Caco-2 (cell line): ENCODE measurements around the gene TNS1. TPM values are rescaled to one million over a fixed set of nuclear protein-coding genes. Genes with fewer than 3 reads are reported as not detected.

Experiments
- BruUV-seq: library from RNA; stranded (reverse); fragments of 400-500 nt; replicated peaks from 2 replicates; lab custom pipeline; 2021; lab: Mats Ljungman, UMichigan
- CTCF ChIA-PET: fragments of 300-600 bp; sonication (Branson Sonifier 250); formaldehyde crosslinking; loops from one replicate; lab custom pipeline; 2022; ENCODE audit warnings: antibody characterized with exemption; lab: Charles Lee
- POLR2A ChIA-PET: fragments of 300-600 bp; sonication (Branson Sonifier 250); formaldehyde crosslinking; loops from one replicate; lab custom pipeline; 2022; ENCODE audit warnings: antibody characterized with exemption; lab: Charles Lee
- DNase-seq, 2 experiments: peaks; one replicate each; pipeline versions ENCODE4 v3.0.0 to v3.0.0-alpha.2; 2020 to 2022
- H3K27me3 ChIP-seq: replicated peaks from 2 replicates; pipeline ENCODE4 v1.6.0; 2011; ENCODE audit warnings: low read length; ENCODE audit not compliant: control insufficient read depth, insufficient read depth
- H3K36me3 ChIP-seq: 2 replicates; pipeline ENCODE4 v1.5.1; 2011; ENCODE audit warnings: low read length; ENCODE audit not compliant: control insufficient read depth, insufficient read depth
- H3K4me1 ChIP-seq: fragments of 250-450 bp; sonication (Bioruptor Pico); 2 replicates; pipeline ENCODE4 v1.5.1; 2020; ENCODE audit warnings: mild to moderate bottlenecking
- H3K4me3 ChIP-seq: 2 replicates; pipeline ENCODE4 v1.5.1; 2011; ENCODE audit warnings: low read depth, mild to moderate bottlenecking, control low read depth, low read length
- H3K9me3 ChIP-seq: fragments of 250-450 bp; sonication (Bioruptor Pico); 2 replicates; pipeline ENCODE4 v1.5.1; 2020; ENCODE audit warnings: mild to moderate bottlenecking, moderate library complexity
- H3K27ac Mint-ChIP-seq: one replicate; pipeline ENCODE4 v1.8.0; 2022; ENCODE audit warnings: mixed read lengths; ENCODE audit not compliant: unreplicated experiment
- H3K27me3 Mint-ChIP-seq: one replicate; pipeline ENCODE4 v1.8.0; 2022; ENCODE audit warnings: mixed read lengths; ENCODE audit not compliant: insufficient read depth, unreplicated experiment
- H3K36me3 Mint-ChIP-seq: one replicate; pipeline ENCODE4 v1.8.0; 2022; ENCODE audit warnings: mild to moderate bottlenecking, mixed read lengths; ENCODE audit not compliant: insufficient read depth, unreplicated experiment
- H3K4me1 Mint-ChIP-seq: one replicate; pipeline ENCODE4 v1.8.0; 2022; ENCODE audit warnings: low read depth, mixed read lengths; ENCODE audit not compliant: unreplicated experiment
- H3K4me3 Mint-ChIP-seq: one replicate; pipeline ENCODE4 v1.8.0; 2022; ENCODE audit warnings: mild to moderate bottlenecking, moderate library complexity, mixed read lengths; ENCODE audit not compliant: unreplicated experiment
- H3K9me3 Mint-ChIP-seq: one replicate; pipeline ENCODE4 v1.8.0; 2022; ENCODE audit warnings: mixed read lengths; ENCODE audit not compliant: unreplicated experiment
- intact Hi-C: fragments of 100-400 bp; cut with micrococcal nuclease; formaldehyde crosslinking; loops from one replicate; pipeline ENCODE4 v1.10.0; 2022; ENCODE audit not compliant: unreplicated experiment
- total RNA-seq: library from RNA; stranded (reverse); gene quantifications from 2 replicates; pipeline ENCODE4 v1.2.3, GENCODE V29; 2022
- TF ChIP-seq, protein P1 (sequence below), 2 experiments: fragments of 200-600 bp in 1 of 2; IDR thresholded peaks; 1 replicate in 1 of 2; 2 replicates in 1 of 2; pipeline versions ENCODE4 v1.5.1 to v1.8.0; 2011 to 2022; ENCODE audit warnings: antibody characterized with exemption in 1 of 2, control low read depth in 1 of 2, inconsistent platforms in 1 of 2, low read depth in 1 of 2, low read length in 1 of 2, mild to moderate bottlenecking in 1 of 2, moderate library complexity in 1 of 2; ENCODE audit not compliant: insufficient read depth in 1 of 2, severe bottlenecking in 1 of 2, unreplicated experiment in 1 of 2

Gene TNS1
- total RNA-seq, 1 experiment from 2014 or later: 16.1 TPM

DNA sequence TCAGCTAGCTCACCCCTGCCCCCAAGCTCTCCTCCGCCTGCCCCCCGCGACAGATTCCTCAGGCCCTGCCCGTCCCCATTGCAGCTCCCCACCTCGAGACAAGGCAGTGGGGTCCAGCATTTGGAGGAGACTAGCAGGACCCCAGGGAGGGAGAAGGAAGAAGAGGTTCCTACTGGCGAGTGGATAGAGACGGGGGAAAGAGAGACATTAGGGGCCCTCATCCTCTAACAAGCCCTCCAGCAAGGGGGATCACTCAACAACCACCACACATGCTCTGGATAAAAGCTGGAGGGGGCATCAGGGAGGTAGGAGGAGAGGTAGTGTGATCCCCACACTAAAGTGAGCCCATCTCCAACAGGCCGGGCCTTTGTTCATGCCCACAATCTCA is 8.9 kb upstream of the TNS1 start:
- Mint-ChIP-seq H3K27me3 (peaks cover 15% of the 10 kb centered on the region), H3K27ac (no peak overlapping the region), H3K36me3 (no peaks in the 10 kb centered on the region), H3K4me1 (no peaks in the 10 kb centered on the region), H3K9me3 (no peaks in the 10 kb centered on the region), H3K4me3 (no peak overlapping the region)
- ChIA-PET CTCF (interaction anchor here (0.6 to 1.4 kb wide), 2 partner anchors 11 to 18 kb away, joined by 3 to 5 read pairs; no protein-coding TSS in a partner anchor), POLR2A (no interaction called here)
- no peaks in the 10 kb centered on the region for H3K9me3 ChIP-seq
- DNase-seq: no peak
- intact Hi-C loops: no loop called here
- H3K4me1 ChIP-seq: no peaks in the 10 kb centered on the region
- no peaks in the 10 kb centered on the region for H3K36me3 ChIP-seq
- no TSS peak for BruUV-seq
- TF ChIP-seq, protein P1, sequence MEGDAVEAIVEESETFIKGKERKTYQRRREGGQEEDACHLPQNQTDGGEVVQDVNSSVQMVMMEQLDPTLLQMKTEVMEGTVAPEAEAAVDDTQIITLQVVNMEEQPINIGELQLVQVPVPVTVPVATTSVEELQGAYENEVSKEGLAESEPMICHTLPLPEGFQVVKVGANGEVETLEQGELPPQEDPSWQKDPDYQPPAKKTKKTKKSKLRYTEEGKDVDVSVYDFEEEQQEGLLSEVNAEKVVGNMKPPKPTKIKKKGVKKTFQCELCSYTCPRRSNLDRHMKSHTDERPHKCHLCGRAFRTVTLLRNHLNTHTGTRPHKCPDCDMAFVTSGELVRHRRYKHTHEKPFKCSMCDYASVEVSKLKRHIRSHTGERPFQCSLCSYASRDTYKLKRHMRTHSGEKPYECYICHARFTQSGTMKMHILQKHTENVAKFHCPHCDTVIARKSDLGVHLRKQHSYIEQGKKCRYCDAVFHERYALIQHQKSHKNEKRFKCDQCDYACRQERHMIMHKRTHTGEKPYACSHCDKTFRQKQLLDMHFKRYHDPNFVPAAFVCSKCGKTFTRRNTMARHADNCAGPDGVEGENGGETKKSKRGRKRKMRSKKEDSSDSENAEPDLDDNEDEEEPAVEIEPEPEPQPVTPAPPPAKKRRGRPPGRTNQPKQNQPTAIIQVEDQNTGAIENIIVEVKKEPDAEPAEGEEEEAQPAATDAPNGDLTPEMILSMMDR (IDR thresholded peaks at IDR 0.05; ENCODE audit: insufficient read depth in 1 of 2, low read depth in 1 of 2, low read length in 1 of 2, severe bottlenecking in 1 of 2, unreplicated experiment in 1 of 2): no peak
- no peak overlapping the region for H3K4me3 ChIP-seq
- no peaks in the 10 kb centered on the region; the same call in 1 of the 2 replicates for H3K27me3 ChIP-seq

DNA sequence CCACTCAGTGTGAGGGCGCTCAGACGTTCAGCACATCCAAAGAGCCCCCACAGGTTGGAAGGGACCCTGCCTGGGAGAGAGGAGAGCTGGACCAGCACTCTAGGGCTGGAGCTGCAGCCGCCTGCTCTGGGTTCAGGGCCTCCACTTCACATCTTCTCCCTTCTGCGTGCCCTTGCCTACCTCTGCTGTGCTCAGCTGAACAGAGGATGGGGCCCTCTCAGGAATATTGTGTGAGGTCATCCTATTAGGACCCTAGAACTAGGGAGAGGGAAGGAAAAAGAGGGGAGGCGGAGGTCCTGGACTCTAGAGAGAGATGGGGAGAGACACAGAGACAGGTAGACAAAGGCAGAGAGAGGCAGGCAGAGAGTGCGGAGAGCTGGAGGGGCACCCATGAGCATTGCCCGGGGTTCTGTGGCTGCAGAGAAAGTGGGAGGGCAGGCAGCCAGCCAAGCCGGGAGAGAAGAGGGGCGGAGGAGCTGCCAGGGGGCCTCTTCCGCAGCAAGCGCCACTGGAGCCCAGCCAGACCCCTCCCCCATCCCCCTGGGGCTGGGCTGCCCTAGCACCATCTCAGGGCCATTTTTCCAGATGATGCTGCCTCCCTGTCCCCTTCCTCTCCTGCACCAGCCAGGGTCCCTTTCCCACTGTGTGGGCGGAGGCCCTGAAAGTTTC is 8.3 kb upstream of the TNS1 start:
- Mint-ChIP-seq H3K27me3 (peaks cover 13% of the 10 kb centered on the region), H3K4me1 (no peaks in the 10 kb centered on the region), H3K36me3 (no peaks in the 10 kb centered on the region), H3K27ac (no peak overlapping the region), H3K9me3 (no peaks in the 10 kb centered on the region), H3K4me3 (peak overlapping the region; percentile 75)
- BruUV-seq: no TSS peak
- no peaks in the 10 kb centered on the region; the same call in 1 of the 2 replicates for H3K27me3 ChIP-seq
- ChIA-PET POLR2A (no interaction called here), CTCF (interaction anchor here (0.5 to 1.4 kb wide), 4 partner anchors 11 to 17 kb away, joined by 3 to 6 read pairs (median 4); no protein-coding TSS in a partner anchor)
- no peaks in the 10 kb centered on the region for H3K9me3 ChIP-seq
- H3K4me3 ChIP-seq: no peak overlapping the region; the same call in 1 of the 2 replicates
- H3K4me1 ChIP-seq: no peaks in the 10 kb centered on the region
- TF ChIP-seq, protein P1 (IDR thresholded peaks at IDR 0.05; ENCODE audit: insufficient read depth in 1 of 2, low read depth in 1 of 2, low read length in 1 of 2, severe bottlenecking in 1 of 2, unreplicated experiment in 1 of 2): no peak
- intact Hi-C loops: loop anchor here (1.0 kb wide), 1 partner anchor 23 kb away; no protein-coding TSS in a partner anchor
- H3K36me3 ChIP-seq: no peaks in the 10 kb centered on the region
- DNase-seq: no peak

DNA sequence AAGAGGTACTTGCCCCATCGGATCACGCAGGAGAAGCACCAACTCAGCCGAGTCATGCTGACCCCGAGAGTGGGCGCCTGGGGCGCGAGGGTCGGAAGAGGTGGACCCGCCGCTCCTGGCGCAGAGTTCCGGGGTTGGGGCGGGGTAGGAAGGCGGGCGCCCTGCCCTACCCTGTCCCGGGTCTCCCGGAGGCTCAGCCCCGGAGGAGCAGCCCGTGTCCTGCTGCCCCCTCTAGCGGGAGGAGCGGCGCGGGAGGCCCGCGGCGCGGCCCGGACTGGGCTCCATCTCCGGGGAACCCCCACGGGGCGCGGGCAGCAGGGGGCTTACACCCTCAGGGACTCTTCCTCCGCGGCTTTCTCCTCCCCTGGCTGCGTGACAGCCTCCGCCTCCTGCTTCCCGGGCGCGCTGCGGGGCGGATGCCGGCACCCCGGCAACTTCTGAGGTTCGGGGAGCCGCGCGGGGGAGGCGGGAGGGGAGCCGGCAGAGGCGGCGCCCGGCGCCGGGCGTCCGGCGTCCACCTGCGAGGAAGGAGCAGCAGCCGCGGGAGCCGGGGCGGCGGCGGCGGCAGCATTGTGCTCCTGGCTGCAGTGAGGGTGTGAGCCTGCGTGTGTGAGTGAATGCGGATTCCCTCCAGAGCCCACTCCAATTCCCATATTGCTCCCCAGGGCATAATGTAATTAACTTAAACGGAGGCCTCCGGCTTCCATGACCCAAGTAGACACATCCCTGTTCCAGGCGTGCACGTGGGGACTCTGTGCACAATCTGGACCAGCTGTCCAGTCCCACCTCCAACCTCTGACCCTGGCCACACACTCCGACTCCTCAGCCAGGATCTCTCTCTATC is 7.6 kb upstream of the TNS1 start:
- Histone ChIP-seq H3K27me3 (no peaks in the 10 kb centered on the region; the same call in 1 of the 2 replicates), H3K36me3 (no peaks in the 10 kb centered on the region), H3K9me3 (no peaks in the 10 kb centered on the region), H3K4me1 (no peaks in the 10 kb centered on the region), H3K4me3 (peak overlapping the region; percentile 80)
- peak; percentile 64 to 83 for DNase-seq
- Mint-ChIP-seq H3K4me3 (peak overlapping the region; percentile 75), H3K27ac (no peak overlapping the region), H3K4me1 (no peaks in the 10 kb centered on the region), H3K36me3 (no peaks in the 10 kb centered on the region), H3K9me3 (no peaks in the 10 kb centered on the region), H3K27me3 (peaks cover 13% of the 10 kb centered on the region)
- intact Hi-C loops: loop anchor here (1.0 kb wide), 1 partner anchor 24 kb away; no protein-coding TSS in a partner anchor
- no TSS peak for BruUV-seq
- ChIA-PET POLR2A (no interaction called here), CTCF (interaction anchor here (0.5 to 0.6 kb wide), 2 partner anchors 14 to 16 kb away, joined by 3 to 6 read pairs; no protein-coding TSS in a partner anchor)
- TF ChIP-seq, protein P1 (IDR thresholded peaks at IDR 0.05; ENCODE audit: insufficient read depth in 1 of 2, low read depth in 1 of 2, low read length in 1 of 2, severe bottlenecking in 1 of 2, unreplicated experiment in 1 of 2): peak; percentile 58 to 82
